HG03354 (cell line): ENCODE results near the gene MROH7.

Experiments
- ATAC-seq: cut with Tn5 transposase; IDR thresholded peaks from one replicate; pipeline ENCODE4 v1.9.1; 2021; ENCODE audit warnings: mild to moderate bottlenecking; ENCODE audit not compliant: unreplicated experiment, poor library complexity, severe bottlenecking

The MROH7 gene

DNA sequence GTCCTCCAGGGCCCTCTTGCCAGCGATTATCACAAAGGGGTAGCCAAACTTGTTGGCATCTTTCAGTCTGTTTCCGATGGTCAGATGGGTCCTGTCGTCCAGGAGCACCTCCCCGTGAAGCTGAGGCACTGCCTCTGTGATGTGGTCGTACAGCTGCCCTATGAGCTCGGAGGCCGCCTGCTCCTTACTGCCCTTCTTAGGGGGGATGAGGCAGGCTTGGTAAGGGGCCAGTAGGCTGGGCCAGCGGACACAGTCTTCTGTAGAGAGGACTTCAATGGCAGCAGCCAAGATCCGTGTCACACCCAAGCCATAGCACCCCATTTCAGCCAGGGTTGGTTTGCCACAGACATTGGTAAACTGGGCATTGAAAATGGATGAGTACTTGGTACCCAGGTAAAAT lies 116.2 kb downstream of the MROH7 start:
- ATAC-seq, result no peak

DNA sequence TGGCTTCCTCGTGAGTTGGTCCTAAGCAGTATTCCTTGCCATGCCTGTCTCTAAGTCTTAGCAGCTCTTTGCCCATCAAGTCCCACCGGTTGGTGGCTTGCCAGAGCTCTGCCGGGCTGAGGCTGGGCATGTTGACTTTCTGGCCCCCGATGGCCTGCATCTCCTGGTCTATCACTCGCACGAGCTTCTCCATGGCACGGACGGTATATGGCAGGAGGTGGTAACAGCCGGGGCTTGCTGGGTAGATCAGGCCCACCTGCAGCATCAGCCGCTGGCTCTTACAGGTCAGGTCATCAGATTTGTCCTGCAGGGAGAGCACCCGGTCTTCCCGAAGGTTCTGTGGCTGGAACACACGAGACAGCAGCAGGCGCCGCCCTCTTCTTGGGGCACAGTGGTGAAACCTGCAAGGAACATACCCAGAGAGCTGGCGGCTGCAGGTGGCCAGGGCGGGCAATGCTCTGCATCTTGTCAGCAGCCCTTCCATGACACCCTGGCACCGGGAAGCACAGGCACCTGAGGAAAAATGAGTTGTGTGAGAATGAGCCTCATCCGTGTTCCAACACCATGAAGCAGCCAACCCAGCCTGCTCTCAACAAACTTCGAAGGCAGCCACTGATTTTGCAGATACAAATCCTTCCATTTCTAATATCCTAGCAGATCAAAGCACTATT lies 117.2 kb downstream of the MROH7 start:
- ATAC-seq, result no peak
